Osteoblast (primary cell): Measurements from ENCODE around the gene MPO. TPM values are rescaled to one million over a fixed set of nuclear protein-coding genes. Genes with fewer than 3 reads are reported as not detected.

Experiments
- DNase-seq: peaks from one replicate; pipeline ENCODE4 v3.0.0; 2011; ENCODE audit warnings: low spot score, mixed read lengths; ENCODE audit not compliant: insufficient read length; ENCODE audit errors: missing footprints
- H2AFZ ChIP-seq: 2 replicates; pipeline ENCODE4 v1.6.0; 2011; ENCODE audit warnings: mild to moderate bottlenecking, low read length
- H3K27ac ChIP-seq: 2 replicates; pipeline ENCODE4 v1.5.1; 2011; ENCODE audit warnings: mild to moderate bottlenecking, low read depth, low read length, moderate library complexity
- H3K27me3 ChIP-seq: 2 replicates; pipeline ENCODE4 v1.6.0; 2012; ENCODE audit warnings: mild to moderate bottlenecking, control low read depth, inconsistent platforms, low read length, moderate library complexity; ENCODE audit not compliant: insufficient read depth
- H3K36me3 ChIP-seq: 2 replicates; pipeline ENCODE4 v1.5.1; 2011; ENCODE audit warnings: mild to moderate bottlenecking, low read length, control low read depth, moderate library complexity; ENCODE audit not compliant: insufficient read depth
- H3K4me1 ChIP-seq: 2 replicates; pipeline ENCODE4 v1.5.1; 2011; ENCODE audit warnings: mild to moderate bottlenecking, low read length, control low read depth, moderate library complexity; ENCODE audit not compliant: insufficient read depth
- H3K4me2 ChIP-seq: 2 replicates; pipeline ENCODE4 v1.6.0; 2011; ENCODE audit warnings: mild to moderate bottlenecking, low read length; ENCODE audit not compliant: insufficient read depth
- H3K4me3 ChIP-seq: fragments of 200-600 bp; sonication (generic); 3 replicates; pipeline ENCODE4 v1.5.1; 2012; ENCODE audit warnings: mild to moderate bottlenecking, low read length, inconsistent platforms; ENCODE audit not compliant: insufficient read depth
- H3K79me2 ChIP-seq: 2 replicates; pipeline ENCODE4 v1.6.0; 2012; ENCODE audit warnings: mild to moderate bottlenecking, low read length, control low read depth, inconsistent platforms; ENCODE audit not compliant: insufficient read depth
- H3K9me3 ChIP-seq: 2 replicates; pipeline ENCODE4 v1.5.1; 2011; ENCODE audit warnings: low read depth, low read length, control low read depth
- H4K20me1 ChIP-seq: 2 replicates; pipeline ENCODE4 v1.6.0; 2012; ENCODE audit warnings: mild to moderate bottlenecking, low read length, control low read depth; ENCODE audit not compliant: insufficient read depth
- total RNA-seq: library from RNA; depleted of rRNA; stranded (reverse); fragments of >200 nt; gene quantifications from 2 replicates; pipeline ENCODE4 v1.2.3, GENCODE V29; 2012
- TF ChIP-seq, protein P1 (sequence below): IDR thresholded peaks from 2 replicates; pipeline ENCODE4 v1.5.1; 2011; ENCODE audit warnings: mild to moderate bottlenecking, low read depth, low read length, moderate library complexity; ENCODE audit errors: extremely low read depth

Gene MPO
- total RNA-seq, 1 donor = under 0.01 TPM

DNA sequence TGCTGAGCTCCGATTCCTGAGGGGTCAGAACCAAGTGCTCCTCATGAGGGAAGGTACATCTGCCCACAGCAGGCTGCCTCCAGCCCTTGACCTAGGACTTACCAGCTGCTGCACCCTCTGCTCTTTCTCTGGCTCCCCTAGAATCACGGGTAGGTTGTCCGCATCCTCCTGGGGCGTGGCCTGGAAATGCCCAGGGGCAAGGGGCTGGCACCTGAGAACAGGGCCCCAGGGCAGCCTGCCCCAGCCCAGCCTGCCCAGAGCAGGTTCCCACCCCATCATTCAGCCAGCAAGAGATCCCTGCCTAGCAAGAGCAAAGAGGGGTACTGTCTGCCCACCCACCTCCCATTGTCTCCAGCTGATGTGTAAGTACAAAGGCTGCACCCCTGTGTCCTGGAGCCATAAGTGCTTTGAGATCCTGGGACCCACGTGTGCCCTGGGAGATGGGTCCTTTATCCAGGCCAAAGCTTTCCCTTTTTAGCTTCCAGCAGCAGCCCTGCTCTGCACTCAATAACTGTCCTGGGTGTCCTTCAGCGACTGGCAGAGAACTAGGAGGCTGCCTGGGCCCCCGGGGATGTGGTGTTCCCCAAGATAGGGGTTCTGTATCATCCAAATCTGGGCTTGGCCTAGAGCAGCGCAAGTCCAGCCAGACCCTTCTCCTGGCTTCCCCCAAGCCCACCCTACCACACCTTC is 42.8 kb upstream of the MPO start:
- Histone ChIP-seq H4K20me1 (no peaks in the 10 kb centered on the region), H3K9me3 (no peaks in the 10 kb centered on the region), H3K4me2 (peak overlapping the region; percentile 74), H3K27ac (no peak overlapping the region), H3K27me3 (peaks cover 14% of the 10 kb centered on the region), H3K4me1 (no peaks in the 10 kb centered on the region), H3K36me3 (no peaks in the 10 kb centered on the region), H3K79me2 (no peaks in the 10 kb centered on the region), H2AFZ (no peak overlapping the region), H3K4me3 (no peak overlapping the region)
- peak; percentile 75 for DNase-seq
- TF ChIP-seq, protein P1, sequence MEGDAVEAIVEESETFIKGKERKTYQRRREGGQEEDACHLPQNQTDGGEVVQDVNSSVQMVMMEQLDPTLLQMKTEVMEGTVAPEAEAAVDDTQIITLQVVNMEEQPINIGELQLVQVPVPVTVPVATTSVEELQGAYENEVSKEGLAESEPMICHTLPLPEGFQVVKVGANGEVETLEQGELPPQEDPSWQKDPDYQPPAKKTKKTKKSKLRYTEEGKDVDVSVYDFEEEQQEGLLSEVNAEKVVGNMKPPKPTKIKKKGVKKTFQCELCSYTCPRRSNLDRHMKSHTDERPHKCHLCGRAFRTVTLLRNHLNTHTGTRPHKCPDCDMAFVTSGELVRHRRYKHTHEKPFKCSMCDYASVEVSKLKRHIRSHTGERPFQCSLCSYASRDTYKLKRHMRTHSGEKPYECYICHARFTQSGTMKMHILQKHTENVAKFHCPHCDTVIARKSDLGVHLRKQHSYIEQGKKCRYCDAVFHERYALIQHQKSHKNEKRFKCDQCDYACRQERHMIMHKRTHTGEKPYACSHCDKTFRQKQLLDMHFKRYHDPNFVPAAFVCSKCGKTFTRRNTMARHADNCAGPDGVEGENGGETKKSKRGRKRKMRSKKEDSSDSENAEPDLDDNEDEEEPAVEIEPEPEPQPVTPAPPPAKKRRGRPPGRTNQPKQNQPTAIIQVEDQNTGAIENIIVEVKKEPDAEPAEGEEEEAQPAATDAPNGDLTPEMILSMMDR = no peak

DNA sequence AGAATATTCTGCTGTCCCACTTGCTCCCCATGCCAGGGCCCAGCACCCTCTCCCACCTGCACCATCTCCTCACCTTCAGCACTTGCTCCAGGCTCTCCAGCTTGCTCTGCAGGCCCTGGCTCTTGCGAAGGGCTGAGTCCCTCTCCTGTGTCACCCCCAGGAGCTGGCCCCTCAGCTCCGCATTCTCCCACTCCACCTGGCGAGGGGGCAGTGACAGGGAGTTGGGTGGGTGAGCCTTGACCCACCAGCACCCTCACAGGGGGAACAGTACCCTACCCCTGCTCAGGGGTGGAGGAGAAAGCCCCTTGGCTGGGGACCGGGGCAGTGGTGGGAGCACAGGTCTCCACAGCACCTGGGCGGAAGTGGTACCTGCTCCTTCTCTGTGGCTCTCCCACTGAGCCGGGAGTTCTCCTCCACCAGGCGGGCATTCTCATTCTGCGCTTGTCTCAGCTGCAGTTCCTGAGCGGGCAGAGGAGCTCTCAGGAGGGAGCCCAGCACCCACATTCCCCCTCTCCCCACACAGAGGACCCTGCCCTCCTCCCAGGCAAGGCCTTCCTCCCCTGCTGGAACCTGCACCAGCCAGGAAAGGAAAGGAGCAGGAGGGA is 41.9 kb upstream of the MPO start:
- DNase-seq = peak; percentile 75
- H2AFZ ChIP-seq = no peak overlapping the region
- no peaks in the 10 kb centered on the region for H3K4me1 ChIP-seq
- H4K20me1 ChIP-seq = no peaks in the 10 kb centered on the region
- H3K27me3 ChIP-seq = peaks cover 14% of the 10 kb centered on the region
- no peaks in the 10 kb centered on the region for H3K9me3 ChIP-seq
- no peaks in the 10 kb centered on the region for H3K79me2 ChIP-seq
- no peaks in the 10 kb centered on the region for H3K36me3 ChIP-seq
- TF ChIP-seq, protein P1 = no peak
- H3K4me3 ChIP-seq = no peak overlapping the region
- no peak overlapping the region for H3K27ac ChIP-seq
- no peak overlapping the region for H3K4me2 ChIP-seq

DNA sequence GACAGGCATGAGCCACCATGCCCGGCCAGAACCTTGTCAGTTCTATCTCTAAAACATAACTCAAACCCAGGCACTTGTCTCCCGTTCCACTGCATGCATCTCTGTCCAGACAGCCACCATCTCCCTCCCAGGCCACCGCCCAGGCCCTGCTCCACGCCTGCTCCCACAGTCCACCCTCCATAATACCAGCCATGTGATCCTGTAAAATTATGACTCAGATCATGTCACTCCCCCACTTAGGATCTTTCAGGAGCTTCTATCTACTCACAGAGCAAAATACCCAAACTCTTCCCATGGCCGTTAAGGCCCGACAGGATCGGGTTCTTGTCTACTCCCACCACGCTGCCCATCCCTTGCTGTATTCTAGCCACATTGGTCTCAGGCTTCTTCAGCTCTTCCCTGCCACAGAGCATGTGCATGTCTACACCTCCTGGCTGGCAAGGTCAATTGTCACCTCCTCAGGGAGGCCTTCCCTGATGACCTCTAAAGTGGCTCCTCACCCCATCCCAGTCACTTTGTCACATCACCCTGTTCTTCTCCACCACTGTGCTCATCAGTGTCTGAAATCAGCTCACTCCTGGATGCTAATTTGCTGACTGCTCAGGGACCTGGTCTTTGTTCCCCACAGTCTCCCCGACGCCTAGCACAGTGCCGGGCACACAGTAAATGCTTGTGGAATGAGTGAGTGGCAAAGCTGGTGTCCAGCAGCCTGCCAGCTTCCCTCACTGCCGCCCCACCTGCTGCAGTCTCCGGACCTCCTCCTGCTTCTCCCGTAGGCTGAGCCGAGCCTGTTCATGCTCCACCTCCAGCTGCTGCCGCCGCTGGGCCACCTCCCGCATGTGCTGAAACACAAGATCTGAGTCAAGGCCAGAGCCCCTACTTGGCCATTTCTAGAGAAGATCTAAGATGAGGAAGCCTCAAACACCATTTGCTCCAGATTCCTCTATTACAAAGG is 41.1 kb upstream of the MPO start:
- DNase-seq = peak; percentile 92
- no peaks in the 10 kb centered on the region for H4K20me1 ChIP-seq
- H3K9me3 ChIP-seq = no peaks in the 10 kb centered on the region
- no peak overlapping the region for H3K4me3 ChIP-seq
- H2AFZ ChIP-seq = no peak overlapping the region
- no peak overlapping the region for H3K4me2 ChIP-seq
- no peak overlapping the region for H3K27ac ChIP-seq
- no peaks in the 10 kb centered on the region for H3K4me1 ChIP-seq
- H3K36me3 ChIP-seq = no peaks in the 10 kb centered on the region
- no peaks in the 10 kb centered on the region for H3K79me2 ChIP-seq
- peaks cover 14% of the 10 kb centered on the region for H3K27me3 ChIP-seq
- TF ChIP-seq, protein P1 = no peak
